Gastrocnemius medialis (tissue), 4 donors: ENCODE data around the gene KATNIP. TPM values are rescaled to one million over a fixed set of nuclear protein-coding genes. Genes with fewer than 3 reads are reported as not detected.

Experiments
- ATAC-seq, 2 donors: fragments of 150-250 bp; one replicate each; pipeline ENCODE4 v1.9.1; 2016
- DNase-seq, 2 donors: peaks; one replicate each; pipeline ENCODE4 v3.0.0-alpha.2; 2019
- H3K27ac ChIP-seq, 4 donors: fragments of 200-600 bp; sonication (generic); 1 replicate in 1 of 4; 2 replicates in 3 of 4; pipeline ENCODE4 v1.5.1; 2016 to 2018; ENCODE audit warnings: mild to moderate bottlenecking in 2 of 4, moderate library complexity in 1 of 4
- H3K27me3 ChIP-seq, 3 donors: fragments of 200-600 bp; sonication (generic) in 2 of 3; 1 replicate in 1 of 3; 2 replicates in 2 of 3; pipeline versions ENCODE4 v1.5.1 to v1.6.0; 2016 to 2019; ENCODE audit warnings: mild to moderate bottlenecking in 1 of 3, moderate library complexity in 1 of 3
- H3K36me3 ChIP-seq, 2 donors: fragments of 200-600 bp; sonication (generic) in 1 of 2; one replicate each; pipeline ENCODE4 v1.5.1; 2017 to 2018
- H3K4me1 ChIP-seq, 2 donors: fragments of 200-600 bp; sonication (generic) in 1 of 2; one replicate each; pipeline ENCODE4 v1.5.1; 2016 to 2017; ENCODE audit warnings: mild to moderate bottlenecking in 2 of 2
- H3K4me3 ChIP-seq, 4 donors: fragments of 200-600 bp; sonication (generic) in 3 of 4; 1 replicate in 1 of 4; 2 replicates in 3 of 4; pipeline ENCODE4 v1.5.1; 2016 to 2019; ENCODE audit warnings: mild to moderate bottlenecking in 2 of 4
- H3K9me3 ChIP-seq, 3 donors: fragments of 200-600 bp; sonication (generic) in 2 of 3; 1 replicate in 1 of 3; 2 replicates in 2 of 3; pipeline ENCODE4 v1.5.1; 2016 to 2019
- CTCF ChIP-seq, 5 experiments: fragments of 450-650 bp in 3 of 5; fragments of 200-600 bp in 2 of 5; sonication (generic) in 2 of 5; IDR thresholded peaks in 4 of 5; conservative IDR thresholded peaks in 1 of 5; 1 replicate in 4 of 5; 2 replicates in 1 of 5; pipeline ENCODE4 v1.5.1; 2016 to 2019; ENCODE audit warnings: antibody characterized with exemption in 5 of 5, mild to moderate bottlenecking in 3 of 5, moderate library complexity in 3 of 5
- POLR2A ChIP-seq, 2 donors: fragments of 450-650 bp; IDR thresholded peaks; one replicate each; pipeline ENCODE4 v1.6.1; 2017; ENCODE audit warnings: antibody characterized with exemption in 2 of 2, mild to moderate bottlenecking in 2 of 2, moderate library complexity in 2 of 2
- in situ Hi-C, 4 donors: fragments of 200-750 bp; cut with MboI; loops; one replicate each; pipeline versions ENCODE4 v1.15.0 to v1.8.0; 2017; ENCODE audit warnings: low sequenced_read_pairs in 4 of 4
- intact Hi-C: fragments of 100-400 bp; cut with DNase I; formaldehyde crosslinking; loops from one replicate; pipeline ENCODE4 v1.15.1; 2023; ENCODE audit warnings: low total_unique reads
- total RNA-seq, 4 donors: library from RNA; depleted of rRNA; stranded (reverse); fragments of >200 nt; gene quantifications; one replicate each; pipeline versions ENCODE4 v1.1.0 to v1.2.3, GENCODE V29; 2016

Gene KATNIP
- total RNA-seq, 4 donors from 2014 or later: 6.3 to 12.1 (median 7.7) TPM

- H3K9me3 ChIP-seq: no peaks in the 10 kb centered on the region
- intact Hi-C loops: no loop called here
- H3K36me3 ChIP-seq: no peaks in the 10 kb centered on the region
- DNase-seq (no peak), ATAC-seq (no peak)
- in situ Hi-C loops: loop anchor here in 1 of 4 donors (25.0 kb wide), 1 partner anchor 359 kb away; the partner anchor contains the start of gene KDM8
- no peak overlapping the region for H3K27ac ChIP-seq
- H3K27me3 ChIP-seq: no peaks in the 10 kb centered on the region
- H3K4me3 ChIP-seq: no peak overlapping the region
- no peaks in the 10 kb centered on the region for H3K4me1 ChIP-seq
- TF ChIP-seq CTCF (IDR thresholded peaks at IDR 0.05 in 4 of 5, conservative IDR thresholded peaks at IDR 0.05 in 1 of 5) (no peak), POLR2A (IDR thresholded peaks at IDR 0.05) (no peak)
Measured at GRCh38 chr16:27571433-27572326, 21.7 kb downstream of the KATNIP start.

DNA sequence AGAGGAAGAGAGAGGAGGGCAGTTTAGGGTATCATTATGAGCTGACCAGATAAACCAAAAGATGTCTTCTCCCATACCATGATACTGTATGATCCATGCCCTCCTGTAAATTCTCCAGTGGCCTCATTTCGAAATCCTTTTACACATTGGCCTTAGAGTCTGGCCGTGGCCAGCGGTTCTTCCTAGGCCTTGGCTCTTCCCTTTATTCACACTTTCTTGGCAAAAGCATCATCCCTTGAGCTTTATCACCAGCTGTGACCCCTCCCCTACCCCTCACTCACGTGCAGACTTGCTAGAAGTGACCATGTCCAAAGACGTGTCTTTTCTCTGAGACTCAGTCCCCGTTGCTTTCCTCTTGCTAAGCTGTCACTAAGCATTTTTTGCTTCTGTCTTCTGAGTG is 22.8 kb downstream of the KATNIP start:
- no peak for ATAC-seq
- H3K4me1 ChIP-seq: no peaks in the 10 kb centered on the region
- DNase-seq: no peak

DNA sequence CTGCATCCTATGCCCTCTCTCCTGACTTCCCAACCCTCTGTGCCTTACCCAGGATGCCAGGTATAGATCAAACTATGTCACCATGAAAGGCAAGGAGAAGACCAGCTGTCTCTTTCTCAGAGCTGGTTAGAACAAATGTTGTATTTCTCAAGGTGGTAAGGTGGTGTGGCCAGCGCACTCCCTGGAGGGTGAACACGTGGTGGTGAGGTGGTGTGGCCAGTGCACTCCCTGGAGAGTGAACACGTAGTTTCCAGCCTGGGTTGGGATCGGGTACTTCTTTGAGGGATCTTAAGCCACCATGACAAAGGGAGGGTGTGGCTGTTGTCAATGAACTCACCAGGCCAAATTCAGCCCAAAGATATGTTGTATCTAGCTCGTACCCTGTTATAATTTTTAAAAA is 26.8 kb downstream of the KATNIP start:
- ATAC-seq (no peak), DNase-seq (no peak)
- intact Hi-C loops: no loop called here
- Histone ChIP-seq H3K9me3 (no peaks in the 10 kb centered on the region), H3K36me3 (no peaks in the 10 kb centered on the region), H3K4me1 (no peaks in the 10 kb centered on the region), H3K27me3 (no peaks in the 10 kb centered on the region), H3K27ac (no peak overlapping the region), H3K4me3 (no peak overlapping the region)
- in situ Hi-C loops: no loop called here
- TF ChIP-seq POLR2A (IDR thresholded peaks at IDR 0.05) (no peak), CTCF (IDR thresholded peaks at IDR 0.05 in 4 of 5, conservative IDR thresholded peaks at IDR 0.05 in 1 of 5) (no peak)

More for the DNA sequence above, 22.8 kb downstream of the KATNIP start:
- in situ Hi-C loops (loop anchor here in 1 of 4 donors (25.0 kb wide), 1 partner anchor 360 kb away; the partner anchor contains the start of gene KDM8), intact Hi-C loops (no loop called here)
- Histone ChIP-seq H3K9me3 (no peaks in the 10 kb centered on the region), H3K4me3 (no peak overlapping the region), H3K27ac (no peak overlapping the region), H3K36me3 (no peaks in the 10 kb centered on the region), H3K27me3 (no peaks in the 10 kb centered on the region)
- TF ChIP-seq CTCF (IDR thresholded peaks at IDR 0.05 in 4 of 5, conservative IDR thresholded peaks at IDR 0.05 in 1 of 5) (no peak), POLR2A (IDR thresholded peaks at IDR 0.05) (no peak)

- no peak for TF ChIP-seq CTCF (IDR thresholded peaks at IDR 0.05 in 4 of 5, conservative IDR thresholded peaks at IDR 0.05 in 1 of 5)
- no peak for TF ChIP-seq POLR2A (IDR thresholded peaks at IDR 0.05)
- H3K4me1 ChIP-seq: no peaks in the 10 kb centered on the region
- no peak overlapping the region for H3K27ac ChIP-seq
- no peaks in the 10 kb centered on the region for H3K27me3 ChIP-seq
- no peak for DNase-seq
- in situ Hi-C loops (no loop called here), intact Hi-C loops (no loop called here)
- no peaks in the 10 kb centered on the region for H3K9me3 ChIP-seq
- no peak for ATAC-seq
- no peak overlapping the region for H3K4me3 ChIP-seq
- no peaks in the 10 kb centered on the region for H3K36me3 ChIP-seq
Measured at GRCh38 chr16:27579087-27579980, 29.4 kb downstream of the KATNIP start.
